Upper lobe of left lung (tissue), 4 donors: ENCODE results near the gene KIAA0232.
"Not testable (repeated sequence)": the region's sequence is repeated elsewhere in the genome, so short reads cannot be mapped to it uniquely, and the experiment has no call there.

Experiments
- CTCF ChIP-seq, 6 experiments: fragments of 450-650 bp in 4 of 6; fragments of 200-600 bp in 2 of 6; sonication (generic) in 2 of 6; IDR thresholded peaks; one replicate each; pipeline ENCODE4 v1.5.1; 2016 to 2019; ENCODE audit warnings: antibody characterized with exemption in 6 of 6
- EP300 ChIP-seq, 4 donors: sonication (generic); formaldehyde crosslinking; IDR thresholded peaks; one replicate each; pipeline ENCODE4 v1.5.1; 2017; ENCODE audit warnings: antibody characterized with exemption in 4 of 4, control low read depth in 2 of 4
- POLR2A ChIP-seq, 4 donors: fragments of 450-650 bp; IDR thresholded peaks; one replicate each; pipeline ENCODE4 v1.5.1; 2016 to 2017; ENCODE audit warnings: antibody characterized with exemption in 4 of 4, mild to moderate bottlenecking in 2 of 4
- POLR2AphosphoS5 ChIP-seq, 2 donors: sonication (generic); formaldehyde crosslinking; IDR thresholded peaks; one replicate each; pipeline ENCODE4 v1.5.1; 2017; ENCODE audit warnings: antibody characterized with exemption in 2 of 2

GRCh38 chr4:6797368-6797767, 14.8 kb downstream of the KIAA0232 start:
- not testable (repeated sequence) for TF ChIP-seq CTCF, POLR2AphosphoS5, POLR2A, EP300 (IDR thresholded peaks at IDR 0.05)
